SHP77 treated with DMSO at 0.1 percent for 48 hours (cell line): ENCODE measurements around the gene KCNJ16.

ENCODE experiments used
- DNase-seq: peaks from one replicate; lab custom pipeline; 2025; lab: John Stamatoyannopoulos, UW

Gene KCNJ16

GRCh38 chr17:70128727-70129238 lies 53.8 kb downstream of the KCNJ16 start:
- no peak for DNase-seq

GRCh38 chr17:70130289-70130688 lies 55.3 kb downstream of the KCNJ16 start:
- DNase-seq, result no peak

- no peak for DNase-seq
Measured at GRCh38 chr17:70132505-70132904, 57.5 kb downstream of the KCNJ16 start.

GRCh38 chr17:70134042-70134441 lies 59.0 kb downstream of the KCNJ16 start:
- DNase-seq, result no peak

GRCh38 chr17:70134777-70135176 lies 59.8 kb downstream of the KCNJ16 start:
- DNase-seq, result no peak

GRCh38 chr17:70136131-70136530 lies 61.1 kb downstream of the KCNJ16 start:
- DNase-seq, result no peak

- peak; percentile 28 for DNase-seq
Measured at GRCh38 chr17:70137451-70138230, 62.6 kb downstream of the KCNJ16 start.

- no peak for DNase-seq
Measured at GRCh38 chr17:70138291-70138865, 63.4 kb downstream of the KCNJ16 start.

GRCh38 chr17:70139449-70139993 lies 64.5 kb downstream of the KCNJ16 start:
- DNase-seq, result no peak

GRCh38 chr17:70144260-70144846 lies 69.3 kb downstream of the KCNJ16 start:
- DNase-seq, result peak; percentile 3

GRCh38 chr17:70153210-70153609 lies 78.2 kb downstream of the KCNJ16 start:
- DNase-seq, result no peak

GRCh38 chr17:70157151-70157550 lies 82.1 kb downstream of the KCNJ16 start:
- no peak for DNase-seq

- no peak for DNase-seq
Measured at GRCh38 chr17:70158180-70158579, 83.2 kb downstream of the KCNJ16 start.

GRCh38 chr17:70158591-70158990 lies 83.6 kb downstream of the KCNJ16 start:
- no peak for DNase-seq

GRCh38 chr17:70159980-70160379 lies 85.0 kb downstream of the KCNJ16 start:
- DNase-seq, result no peak

GRCh38 chr17:70161519-70161918 lies 86.5 kb downstream of the KCNJ16 start:
- no peak for DNase-seq

GRCh38 chr17:70165383-70165782 lies 90.4 kb downstream of the KCNJ16 start:
- DNase-seq, result no peak

- no peak for DNase-seq
Measured at GRCh38 chr17:70166615-70167014, 91.6 kb downstream of the KCNJ16 start.

- peak; percentile 66 for DNase-seq
Measured at GRCh38 chr17:70168044-70168976, 93.3 kb downstream of the KCNJ16 start.

GRCh38 chr17:70168977-70169708 lies 94.1 kb downstream of the KCNJ16 start, which contains the start of gene KCNJ2:
Gene KCNJ2 (plus strand): TSS chr17:70169532. CDS start chr17:70175040, 5,508 bp downstream.
- peak; percentile 70 for DNase-seq
